HEK293 (cell line): ENCODE results near the gene SLC30A3.

Experiments used
- CTCF ChIA-PET: fragments of 350-600 bp; formaldehyde crosslinking; extraction: SDS; loops from one replicate; lab custom pipeline; 2021; ENCODE audit warnings: antibody characterized with exemption; lab: Yijun Ruan, JAX
- POLR2A ChIA-PET: fragments of 300-600 bp; formaldehyde crosslinking; extraction: SDS; loops from one replicate; lab custom pipeline; 2020; ENCODE audit warnings: antibody characterized with exemption, inconsistent platforms; lab: Yijun Ruan, JAX
- H3K27ac ChIP-seq: fragments of 200-500 bp; sonication (Bioruptor generic); 2 replicates; pipeline ENCODE4 v1.5.1; 2014; ENCODE audit warnings: low read depth, low read length, control low read depth, inconsistent platforms; ENCODE audit errors: extremely low read depth
- H3K36me3 ChIP-seq, 2 experiments: fragments of 200-500 bp in 1 of 2; sonication (Bioruptor generic) in 1 of 2; 1 replicate in 1 of 2; 2 replicates in 1 of 2; pipeline ENCODE4 v1.5.1; 2014 to 2017; ENCODE audit warnings: inconsistent platforms in 2 of 2, low read length in 2 of 2; ENCODE audit not compliant: control insufficient read depth in 2 of 2, insufficient read depth in 1 of 2
- H3K4me1 ChIP-seq: fragments of 200-500 bp; sonication (Bioruptor generic); 2 replicates; pipeline ENCODE4 v1.5.1; 2014; ENCODE audit warnings: mild to moderate bottlenecking, low read length, inconsistent platforms; ENCODE audit not compliant: control insufficient read depth, insufficient read depth
- H3K4me3 ChIP-seq: 2 replicates; pipeline ENCODE4 v1.5.1; 2011; ENCODE audit warnings: low read depth, mild to moderate bottlenecking, control low read depth, low read length, moderate library complexity
- H3K9me3 ChIP-seq: fragments of 200-500 bp; sonication (Bioruptor generic); 2 replicates; pipeline ENCODE4 v1.5.1; 2014; ENCODE audit warnings: low read depth, low read length, inconsistent platforms; ENCODE audit not compliant: control insufficient read depth, insufficient read depth
- FEZF1 ChIP-seq: fragments of 450-650 bp; formaldehyde crosslinking; IDR thresholded peaks from 2 replicates; pipeline ENCODE4 v1.5.1; 2016; ENCODE audit warnings: missing biosample characterization, missing genetic modification characterization
- KLF1 ChIP-seq: fragments of 450-650 bp; formaldehyde crosslinking; IDR thresholded peaks from 2 replicates; pipeline ENCODE4 v1.5.1; 2016; ENCODE audit warnings: missing biosample characterization, missing genetic modification characterization
- ZBTB20 ChIP-seq: fragments of 450-650 bp; formaldehyde crosslinking; IDR thresholded peaks from 2 replicates; pipeline ENCODE4 v1.5.1; 2016; ENCODE audit warnings: missing biosample characterization, missing genetic modification characterization
- ZNF138 ChIP-seq: fragments of 450-650 bp; formaldehyde crosslinking; IDR thresholded peaks from 2 replicates; pipeline ENCODE4 v1.5.1; 2016; ENCODE audit warnings: missing biosample characterization, missing genetic modification characterization, borderline replicate concordance
- ZNF148 ChIP-seq: fragments of 450-650 bp; formaldehyde crosslinking; IDR thresholded peaks from 2 replicates; pipeline ENCODE4 v1.5.0; 2017; ENCODE audit warnings: missing biosample characterization, missing genetic modification characterization, borderline replicate concordance
- ZNF155 ChIP-seq: fragments of 450-650 bp; formaldehyde crosslinking; IDR thresholded peaks from 2 replicates; pipeline ENCODE4 v1.5.1; 2016; ENCODE audit warnings: missing biosample characterization, missing genetic modification characterization
- ZNF2 ChIP-seq: fragments of 450-650 bp; formaldehyde crosslinking; IDR thresholded peaks from 2 replicates; pipeline ENCODE4 v1.5.1; 2016; ENCODE audit warnings: missing biosample characterization, missing genetic modification characterization
- ZNF266 ChIP-seq: fragments of 450-650 bp; formaldehyde crosslinking; IDR thresholded peaks from 2 replicates; pipeline ENCODE4 v1.5.1; 2016; ENCODE audit warnings: missing biosample characterization, missing genetic modification characterization, low read depth
- ZNF280D ChIP-seq: fragments of 450-650 bp; formaldehyde crosslinking; IDR thresholded peaks from 2 replicates; pipeline ENCODE4 v1.5.1; 2016; ENCODE audit warnings: missing biosample characterization, missing genetic modification characterization
- ZNF302 ChIP-seq: fragments of 450-650 bp; formaldehyde crosslinking; IDR thresholded peaks from 2 replicates; pipeline ENCODE4 v1.5.1; 2016; ENCODE audit warnings: missing biosample characterization, missing genetic modification characterization, low read depth
- ZNF335 ChIP-seq: fragments of 450-650 bp; formaldehyde crosslinking; conservative IDR thresholded peaks from 2 replicates; pipeline ENCODE4 v1.5.1; 2016; ENCODE audit warnings: missing biosample characterization, missing genetic modification characterization
- ZNF37A ChIP-seq: fragments of 450-650 bp; IDR thresholded peaks from 2 replicates; pipeline ENCODE4 v1.5.1; 2018; ENCODE audit warnings: missing biosample characterization, missing genetic modification characterization
- ZNF510 ChIP-seq: fragments of 450-650 bp; formaldehyde crosslinking; IDR thresholded peaks from 2 replicates; pipeline ENCODE4 v1.5.1; 2018; ENCODE audit warnings: mild to moderate bottlenecking, missing genetic modification characterization, missing biosample characterization; ENCODE audit not compliant: insufficient replicate concordance
- ZNF544 ChIP-seq: fragments of 450-650 bp; formaldehyde crosslinking; IDR thresholded peaks from 2 replicates; pipeline ENCODE4 v1.5.0; 2017; ENCODE audit warnings: missing biosample characterization, missing genetic modification characterization
- ZNF658 ChIP-seq: fragments of 450-650 bp; formaldehyde crosslinking; IDR thresholded peaks from 2 replicates; pipeline ENCODE4; 2016; ENCODE audit warnings: missing biosample characterization, missing genetic modification characterization
- ZNF701 ChIP-seq: fragments of 450-650 bp; formaldehyde crosslinking; IDR thresholded peaks from 2 replicates; pipeline ENCODE4 v1.5.1; 2016; ENCODE audit warnings: missing biosample characterization, missing genetic modification characterization
- ZSCAN30 ChIP-seq: fragments of 450-650 bp; IDR thresholded peaks from 2 replicates; pipeline ENCODE4 v1.5.1; 2018; ENCODE audit warnings: missing biosample characterization, mild to moderate bottlenecking, missing genetic modification characterization, moderate library complexity
- TF ChIP-seq, protein P1 (sequence below): fragments of 450-650 bp; formaldehyde crosslinking; IDR thresholded peaks from 2 replicates; pipeline ENCODE4 v1.5.1; 2016; ENCODE audit warnings: missing biosample characterization, missing genetic modification characterization
- TF ChIP-seq, protein P2 (sequence below): fragments of 450-650 bp; formaldehyde crosslinking; IDR thresholded peaks from 2 replicates; pipeline ENCODE4 v1.5.1; 2017; ENCODE audit warnings: missing biosample characterization, missing genetic modification characterization

The SLC30A3 gene

DNA sequence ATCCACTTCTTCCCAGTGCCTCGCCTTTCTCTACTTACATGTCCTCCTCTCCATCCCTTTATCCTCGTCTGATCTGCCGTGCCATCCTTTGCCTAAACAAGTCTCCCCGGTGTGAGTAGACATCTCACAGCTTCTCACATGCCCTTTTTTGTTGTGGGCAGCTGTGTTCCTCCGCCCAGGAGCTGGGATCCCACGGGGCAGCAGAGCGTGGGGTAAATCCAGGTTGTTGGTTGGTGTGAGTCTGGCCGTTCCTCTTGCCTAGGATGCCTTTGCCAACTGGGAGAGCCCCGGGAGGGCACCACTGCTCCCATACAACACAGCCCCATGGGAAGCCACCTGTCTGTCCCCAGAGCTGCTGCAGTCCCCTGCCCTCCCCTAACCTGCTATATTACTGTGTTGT is 22.4 kb downstream of the SLC30A3 start:
- H3K4me3 ChIP-seq = no peak overlapping the region
- ChIA-PET CTCF (interaction anchor here (0.5 to 0.7 kb wide), 3 partner anchors 15 to 1327 kb away, joined by 3 to 4 read pairs (median 4); no protein-coding TSS in a partner anchor), POLR2A (interaction anchor here (0.9 kb wide), 1 partner anchor 14 kb away, joined by 3 read pairs; no protein-coding TSS in a partner anchor)
- peaks cover 10 to 97% of the 10 kb centered on the region in 2 experiments; a peak in 2 of 3 replicates for H3K36me3 ChIP-seq
- no peaks in the 10 kb centered on the region for H3K9me3 ChIP-seq
- no peaks in the 10 kb centered on the region for H3K4me1 ChIP-seq
- TF ChIP-seq ZNF302 (tag by site-specific recombination) (no peak), ZNF335 (tag by site-specific recombination) (no peak), ZNF138 (no peak), ZNF280D (no peak), ZNF544 (tag by site-specific recombination) (no peak), ZNF701 (tag by site-specific recombination) (no peak), ZNF266 (no peak), ZNF155 (no peak), ZBTB20 (no peak), FEZF1 (tag by site-specific recombination) (no peak), ZNF148 (tag by site-specific recombination) (no peak), KLF1 (tag by site-specific recombination) (no peak), ZSCAN30 (no peak), ZNF2 (tag by site-specific recombination) (no peak), ZNF510 (tag by site-specific recombination) (no peak), ZNF658 (tag by site-specific recombination) (no peak), ZNF37A (tag by site-specific recombination) (no peak)
- TF ChIP-seq, protein P1, sequence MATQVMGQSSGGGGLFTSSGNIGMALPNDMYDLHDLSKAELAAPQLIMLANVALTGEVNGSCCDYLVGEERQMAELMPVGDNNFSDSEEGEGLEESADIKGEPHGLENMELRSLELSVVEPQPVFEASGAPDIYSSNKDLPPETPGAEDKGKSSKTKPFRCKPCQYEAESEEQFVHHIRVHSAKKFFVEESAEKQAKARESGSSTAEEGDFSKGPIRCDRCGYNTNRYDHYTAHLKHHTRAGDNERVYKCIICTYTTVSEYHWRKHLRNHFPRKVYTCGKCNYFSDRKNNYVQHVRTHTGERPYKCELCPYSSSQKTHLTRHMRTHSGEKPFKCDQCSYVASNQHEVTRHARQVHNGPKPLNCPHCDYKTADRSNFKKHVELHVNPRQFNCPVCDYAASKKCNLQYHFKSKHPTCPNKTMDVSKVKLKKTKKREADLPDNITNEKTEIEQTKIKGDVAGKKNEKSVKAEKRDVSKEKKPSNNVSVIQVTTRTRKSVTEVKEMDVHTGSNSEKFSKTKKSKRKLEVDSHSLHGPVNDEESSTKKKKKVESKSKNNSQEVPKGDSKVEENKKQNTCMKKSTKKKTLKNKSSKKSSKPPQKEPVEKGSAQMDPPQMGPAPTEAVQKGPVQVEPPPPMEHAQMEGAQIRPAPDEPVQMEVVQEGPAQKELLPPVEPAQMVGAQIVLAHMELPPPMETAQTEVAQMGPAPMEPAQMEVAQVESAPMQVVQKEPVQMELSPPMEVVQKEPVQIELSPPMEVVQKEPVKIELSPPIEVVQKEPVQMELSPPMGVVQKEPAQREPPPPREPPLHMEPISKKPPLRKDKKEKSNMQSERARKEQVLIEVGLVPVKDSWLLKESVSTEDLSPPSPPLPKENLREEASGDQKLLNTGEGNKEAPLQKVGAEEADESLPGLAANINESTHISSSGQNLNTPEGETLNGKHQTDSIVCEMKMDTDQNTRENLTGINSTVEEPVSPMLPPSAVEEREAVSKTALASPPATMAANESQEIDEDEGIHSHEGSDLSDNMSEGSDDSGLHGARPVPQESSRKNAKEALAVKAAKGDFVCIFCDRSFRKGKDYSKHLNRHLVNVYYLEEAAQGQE (tag by site-specific recombination) = no peak
- TF ChIP-seq, protein P2, sequence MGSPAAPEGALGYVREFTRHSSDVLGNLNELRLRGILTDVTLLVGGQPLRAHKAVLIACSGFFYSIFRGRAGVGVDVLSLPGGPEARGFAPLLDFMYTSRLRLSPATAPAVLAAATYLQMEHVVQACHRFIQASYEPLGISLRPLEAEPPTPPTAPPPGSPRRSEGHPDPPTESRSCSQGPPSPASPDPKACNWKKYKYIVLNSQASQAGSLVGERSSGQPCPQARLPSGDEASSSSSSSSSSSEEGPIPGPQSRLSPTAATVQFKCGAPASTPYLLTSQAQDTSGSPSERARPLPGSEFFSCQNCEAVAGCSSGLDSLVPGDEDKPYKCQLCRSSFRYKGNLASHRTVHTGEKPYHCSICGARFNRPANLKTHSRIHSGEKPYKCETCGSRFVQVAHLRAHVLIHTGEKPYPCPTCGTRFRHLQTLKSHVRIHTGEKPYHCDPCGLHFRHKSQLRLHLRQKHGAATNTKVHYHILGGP = no peak
- no peak overlapping the region for H3K27ac ChIP-seq
